ENCODE measurements around the gene FFAR1.

Gene FFAR1

GRCh38 chr19:35381926-35382325 is 34.2 kb downstream of the FFAR1 start:
- FAIRE-seq: no peak
- TF ChIP-seq POLR2A (IDR thresholded peaks at IDR 0.05; ENCODE audit: low read depth, low read length): no peak
- no peak for TF ChIP-seq TAF1 (IDR thresholded peaks at IDR 0.05; ENCODE audit: borderline replicate concordance, low read depth, low read length)
- no peak for TF ChIP-seq POLR2AphosphoS5 (IDR thresholded peaks at IDR 0.05; ENCODE audit: low read depth, low read length)

GRCh38 chr19:35383536-35383935 is 35.8 kb downstream of the FFAR1 start:
- FAIRE-seq (no peak), DNase-seq (ENCODE audit: insufficient read length) (no peak)
- no peak for TF ChIP-seq POLR2AphosphoS5 (IDR thresholded peaks at IDR 0.05; ENCODE audit: low read depth, low read length)
- no peak for TF ChIP-seq POLR2A (IDR thresholded peaks at IDR 0.05; ENCODE audit: low read depth, low read length)
- TF ChIP-seq TAF1 (IDR thresholded peaks at IDR 0.05; ENCODE audit: borderline replicate concordance, low read depth, low read length): no peak

More at GRCh38 chr19:35381926-35382325, 34.2 kb downstream of the FFAR1 start:
- DNase-seq (ENCODE audit: insufficient read length): no peak

- TF ChIP-seq TAF1 (IDR thresholded peaks at IDR 0.05; ENCODE audit: borderline replicate concordance, low read depth, low read length): no peak
- TF ChIP-seq POLR2A (IDR thresholded peaks at IDR 0.05; ENCODE audit: low read depth, low read length): no peak
- no peak for TF ChIP-seq POLR2AphosphoS5 (IDR thresholded peaks at IDR 0.05; ENCODE audit: low read depth, low read length)
- FAIRE-seq (no peak), DNase-seq (ENCODE audit: insufficient read length) (no peak)
These were observed 40.8 kb downstream of the FFAR1 start for GRCh38 chr19:35388277-35389054.

- no peak for TF ChIP-seq TAF1 (IDR thresholded peaks at IDR 0.05; ENCODE audit: borderline replicate concordance, low read depth, low read length)
- TF ChIP-seq POLR2A (IDR thresholded peaks at IDR 0.05; ENCODE audit: low read depth, low read length): no peak
- no peak for TF ChIP-seq POLR2AphosphoS5 (IDR thresholded peaks at IDR 0.05; ENCODE audit: low read depth, low read length)
- no peak for DNase-seq (ENCODE audit: insufficient read length)
- FAIRE-seq: no peak
These were observed 41.6 kb downstream of the FFAR1 start for GRCh38 chr19:35389192-35389861.

GRCh38 chr19:35392742-35393715 is 45.3 kb downstream of the FFAR1 start:
- FAIRE-seq: peak; percentile 9

GRCh38 chr19:35395382-35396199 is 47.9 kb downstream of the FFAR1 start:
- FAIRE-seq (no peak), DNase-seq (ENCODE audit: insufficient read length) (no peak)
- TF ChIP-seq TAF1 (IDR thresholded peaks at IDR 0.05; ENCODE audit: borderline replicate concordance, low read depth, low read length): no peak
- no peak for TF ChIP-seq POLR2A (IDR thresholded peaks at IDR 0.05; ENCODE audit: low read depth, low read length)
- TF ChIP-seq POLR2AphosphoS5 (IDR thresholded peaks at IDR 0.05; ENCODE audit: low read depth, low read length): no peak

More at GRCh38 chr19:35392742-35393715, 45.3 kb downstream of the FFAR1 start:
- no peak for TF ChIP-seq POLR2A (IDR thresholded peaks at IDR 0.05; ENCODE audit: low read depth, low read length)
- TF ChIP-seq POLR2AphosphoS5 (IDR thresholded peaks at IDR 0.05; ENCODE audit: low read depth, low read length): no peak
- no peak for TF ChIP-seq TAF1 (IDR thresholded peaks at IDR 0.05; ENCODE audit: borderline replicate concordance, low read depth, low read length)
- no peak for DNase-seq (ENCODE audit: insufficient read length)

- TF ChIP-seq TAF1 (IDR thresholded peaks at IDR 0.05; ENCODE audit: borderline replicate concordance, low read depth, low read length) (no peak), POLR2AphosphoS5 (IDR thresholded peaks at IDR 0.05; ENCODE audit: low read depth, low read length) (no peak)
- DNase-seq (ENCODE audit: insufficient read length) (no peak), FAIRE-seq (no peak)
These were observed 48.7 kb downstream of the FFAR1 start for GRCh38 chr19:35396240-35396885.

GRCh38 chr19:35397064-35397463 is 49.4 kb downstream of the FFAR1 start:
- no peak for FAIRE-seq
- TF ChIP-seq POLR2AphosphoS5 (IDR thresholded peaks at IDR 0.05; ENCODE audit: low read depth, low read length): no peak
- DNase-seq (ENCODE audit: insufficient read length): no peak

All from GM12892 (cell line).